ENCODE data around the gene UIMC1. TPM values are rescaled to one million over a fixed set of nuclear protein-coding genes. Genes with fewer than 3 reads are reported as not detected.
A peak's percentile ranks its signal among the peaks of the same experiment; 100 is the strongest.
"Not testable (repeated sequence)": the region's sequence is repeated elsewhere in the genome, so short reads cannot be mapped to it uniquely, and the experiment has no call there.

UIMC1 gene
- total RNA-seq, 1 experiment from 2014 or later, result 57.7 TPM

DNA sequence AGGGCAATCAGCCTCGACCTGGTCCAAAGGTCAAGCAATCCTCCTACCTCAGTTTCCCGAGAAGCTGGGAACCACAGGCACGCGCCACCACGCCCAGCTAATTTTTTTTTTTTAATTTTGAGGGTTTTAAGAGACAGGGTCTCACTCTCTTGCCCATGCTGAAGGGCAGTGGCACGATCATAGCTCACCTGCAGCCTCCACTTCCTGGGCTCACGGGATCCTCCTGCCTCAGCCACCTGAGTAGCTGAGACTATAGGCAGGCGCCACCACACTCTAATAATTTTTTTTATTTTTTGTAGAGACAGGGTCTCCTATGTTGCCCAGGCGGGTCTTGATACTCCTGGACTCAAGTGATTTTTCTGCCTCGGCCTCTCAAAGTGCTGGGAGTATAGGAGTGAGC is 1.6 kb downstream of the UIMC1 start:
- Histone ChIP-seq H3K27ac (ENCODE audit: low read length) (no peak overlapping the region), H3K9me3 (ENCODE audit: low read length) (no peaks in the 10 kb centered on the region), H4K20me1 (ENCODE audit: insufficient read depth, low read depth, low read length) (peaks cover 11% of the 10 kb centered on the region), H3K9ac (ENCODE audit: low read length) (peak overlapping the region; percentile 94), H3K4me1 (ENCODE audit: low read length) (peaks cover 25% of the 10 kb centered on the region), H2AFZ (ENCODE audit: low read length) (no peak overlapping the region), H3K36me3 (ENCODE audit: insufficient read depth, low read length) (peaks cover 18% of the 10 kb centered on the region; the same call in 1 of the 2 replicates), H3K79me2 (ENCODE audit: low read length) (peaks cover 65% of the 10 kb centered on the region), H3K4me2 (ENCODE audit: low read depth, low read length, poor library complexity, severe bottlenecking) (peak overlapping the region; percentile 97), H3K9me2 (replicated peaks; ENCODE audit: insufficient read depth, low read length) (no peaks in the 10 kb centered on the region), H3K4me3 (ENCODE audit: low read length) (peak overlapping the region; percentile 84), H3K27me3 (ENCODE audit: low read length) (no peaks in the 10 kb centered on the region)
- DNase-seq, result no peak

DNA sequence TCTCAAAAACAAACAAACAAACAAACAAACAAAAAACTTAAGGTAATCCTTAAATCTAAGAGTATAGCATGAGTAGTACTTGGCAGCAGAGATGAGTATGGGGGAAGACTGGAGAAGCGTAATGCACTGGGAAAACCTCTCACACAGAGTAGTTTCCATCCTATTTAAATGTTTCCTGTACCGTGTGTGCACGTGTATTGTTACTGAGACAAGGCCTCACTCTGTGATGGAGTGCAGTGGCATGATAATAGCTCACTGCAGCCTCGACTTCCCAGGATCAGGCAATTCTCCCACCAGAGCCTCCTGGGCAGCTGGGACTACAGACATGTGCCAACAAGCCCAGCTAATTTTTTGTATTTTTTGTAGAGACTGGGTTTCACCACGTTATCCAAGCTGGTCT is 2.9 kb downstream of the UIMC1 start:
- Histone ChIP-seq H3K9me3 (ENCODE audit: low read length) (no peaks in the 10 kb centered on the region), H3K27me3 (ENCODE audit: low read length) (no peaks in the 10 kb centered on the region), H3K4me1 (ENCODE audit: low read length) (peaks cover 25% of the 10 kb centered on the region), H3K36me3 (ENCODE audit: insufficient read depth, low read length) (peaks cover 18% of the 10 kb centered on the region; the same call in 1 of the 2 replicates), H3K79me2 (ENCODE audit: low read length) (peaks cover 78% of the 10 kb centered on the region), H3K4me2 (ENCODE audit: low read depth, low read length, poor library complexity, severe bottlenecking) (peak overlapping the region; percentile 97), H3K27ac (ENCODE audit: low read length) (no peak overlapping the region), H3K9me2 (replicated peaks; ENCODE audit: insufficient read depth, low read length) (no peaks in the 10 kb centered on the region), H4K20me1 (ENCODE audit: insufficient read depth, low read depth, low read length) (peaks cover 15% of the 10 kb centered on the region), H3K9ac (ENCODE audit: low read length) (no peak overlapping the region), H2AFZ (ENCODE audit: low read length) (no peak overlapping the region), H3K4me3 (ENCODE audit: low read length) (no peak overlapping the region)
- no peak for DNase-seq

- H3K27ac ChIP-seq (ENCODE audit: low read length); H3K9me3 ChIP-seq (ENCODE audit: low read length); H3K9me2 ChIP-seq (replicated peaks; ENCODE audit: insufficient read depth, low read length); H3K4me3 ChIP-seq (ENCODE audit: low read length); H3K27me3 ChIP-seq (ENCODE audit: low read length); H3K9ac ChIP-seq (ENCODE audit: low read length); H2AFZ ChIP-seq (ENCODE audit: low read length); H4K20me1 ChIP-seq (ENCODE audit: insufficient read depth, low read depth, low read length); DNase-seq; H3K4me2 ChIP-seq (ENCODE audit: low read depth, low read length, poor library complexity, severe bottlenecking): not testable (repeated sequence)
- Histone ChIP-seq H3K36me3 (ENCODE audit: insufficient read depth, low read length) (peaks cover 24% of the 10 kb centered on the region), H3K79me2 (ENCODE audit: low read length) (peaks cover 99% of the 10 kb centered on the region), H3K4me1 (ENCODE audit: low read length) (peaks cover 24% of the 10 kb centered on the region)
Observed at GRCh38 chr5:176999526-176999925, 7.1 kb downstream of the UIMC1 start.

GRCh38 chr5:176998828-176999227 is 7.8 kb downstream of the UIMC1 start:
- no peak overlapping the region for H2AFZ ChIP-seq (ENCODE audit: low read length)
- no peak overlapping the region for H3K27ac ChIP-seq (ENCODE audit: low read length)
- no peaks in the 10 kb centered on the region for H3K9me2 ChIP-seq (replicated peaks; ENCODE audit: insufficient read depth, low read length)
- no peak overlapping the region for H3K4me3 ChIP-seq (ENCODE audit: low read length)
- H3K4me2 ChIP-seq (ENCODE audit: low read depth, low read length, poor library complexity, severe bottlenecking), result no peak overlapping the region
- peaks cover 99% of the 10 kb centered on the region for H3K79me2 ChIP-seq (ENCODE audit: low read length)
- DNase-seq, result no peak
- H3K4me1 ChIP-seq (ENCODE audit: low read length), result peaks cover 21% of the 10 kb centered on the region
- peaks cover 3% of the 10 kb centered on the region; the same call in 1 of the 2 replicates for H3K9me3 ChIP-seq (ENCODE audit: low read length)
- H3K27me3 ChIP-seq (ENCODE audit: low read length), result no peaks in the 10 kb centered on the region
- peaks cover 19% of the 10 kb centered on the region for H3K36me3 ChIP-seq (ENCODE audit: insufficient read depth, low read length)
- H3K9ac ChIP-seq (ENCODE audit: low read length), result no peak overlapping the region
- peaks cover 8% of the 10 kb centered on the region; the same call in 1 of the 2 replicates for H4K20me1 ChIP-seq (ENCODE audit: insufficient read depth, low read depth, low read length)

DNA sequence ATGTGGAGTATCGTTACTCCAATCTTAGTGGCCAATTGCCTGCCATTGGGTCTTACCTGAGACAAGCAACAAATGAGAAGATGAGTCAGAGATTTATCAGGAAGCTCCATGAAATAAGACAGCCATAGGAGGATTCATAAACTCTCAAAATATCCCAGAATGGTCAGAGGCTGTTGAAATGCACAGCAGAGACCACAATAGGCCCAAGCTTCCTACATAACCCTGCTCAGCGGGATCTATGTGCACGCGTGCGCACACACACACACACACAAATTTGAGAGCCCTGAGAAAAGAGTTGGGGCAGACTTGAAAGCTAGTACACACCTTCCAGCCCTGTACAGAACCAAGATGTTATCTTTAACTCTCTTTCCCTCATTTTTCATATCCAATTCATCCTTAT is 9.8 kb downstream of the UIMC1 start:
- Histone ChIP-seq H3K9me3 (ENCODE audit: low read length) (peaks cover 3% of the 10 kb centered on the region; the same call in 1 of the 2 replicates), H3K27me3 (ENCODE audit: low read length) (no peaks in the 10 kb centered on the region), H2AFZ (ENCODE audit: low read length) (no peak overlapping the region), H3K9me2 (replicated peaks; ENCODE audit: insufficient read depth, low read length) (no peaks in the 10 kb centered on the region), H3K4me2 (ENCODE audit: low read depth, low read length, poor library complexity, severe bottlenecking) (no peak overlapping the region), H3K9ac (ENCODE audit: low read length) (no peak overlapping the region), H3K4me3 (ENCODE audit: low read length) (no peak overlapping the region), H3K79me2 (ENCODE audit: low read length) (peaks cover 99% of the 10 kb centered on the region), H4K20me1 (ENCODE audit: insufficient read depth, low read depth, low read length) (peaks cover 8% of the 10 kb centered on the region; the same call in 1 of the 2 replicates), H3K27ac (ENCODE audit: low read length) (no peak overlapping the region), H3K4me1 (ENCODE audit: low read length) (peaks cover 19% of the 10 kb centered on the region), H3K36me3 (ENCODE audit: insufficient read depth, low read length) (peaks cover 10% of the 10 kb centered on the region)
- no peak for DNase-seq

GRCh38 chr5:176995896-176996767 is 10.4 kb downstream of the UIMC1 start:
- Histone ChIP-seq H3K4me1 (ENCODE audit: low read length) (peaks cover 19% of the 10 kb centered on the region), H3K9me3 (ENCODE audit: low read length) (peaks cover 3% of the 10 kb centered on the region; the same call in 1 of the 2 replicates), H3K36me3 (ENCODE audit: insufficient read depth, low read length) (peaks cover 7% of the 10 kb centered on the region), H3K27ac (ENCODE audit: low read length) (peak overlapping the region; percentile 31; the same call in 1 of the 2 replicates), H3K79me2 (ENCODE audit: low read length) (peaks cover 99% of the 10 kb centered on the region), H2AFZ (ENCODE audit: low read length) (no peak overlapping the region), H3K4me3 (ENCODE audit: low read length) (no peak overlapping the region), H3K9me2 (replicated peaks; ENCODE audit: insufficient read depth, low read length) (no peaks in the 10 kb centered on the region), H3K27me3 (ENCODE audit: low read length) (no peaks in the 10 kb centered on the region), H3K9ac (ENCODE audit: low read length) (no peak overlapping the region), H4K20me1 (ENCODE audit: insufficient read depth, low read depth, low read length) (peaks cover 8% of the 10 kb centered on the region; the same call in 1 of the 2 replicates), H3K4me2 (ENCODE audit: low read depth, low read length, poor library complexity, severe bottlenecking) (no peak overlapping the region)
- no peak for DNase-seq

- no peak for DNase-seq
- peaks cover 8% of the 10 kb centered on the region; the same call in 1 of the 2 replicates for H4K20me1 ChIP-seq (ENCODE audit: insufficient read depth, low read depth, low read length)
- peaks cover 97% of the 10 kb centered on the region for H3K79me2 ChIP-seq (ENCODE audit: low read length)
- peak overlapping the region; percentile 53 for H3K27ac ChIP-seq (ENCODE audit: low read length)
- no peak overlapping the region for H2AFZ ChIP-seq (ENCODE audit: low read length)
- H3K4me3 ChIP-seq (ENCODE audit: low read length), result no peak overlapping the region
- H3K9ac ChIP-seq (ENCODE audit: low read length), result no peak overlapping the region
- H3K36me3 ChIP-seq (ENCODE audit: insufficient read depth, low read length), result peaks cover 5% of the 10 kb centered on the region; the same call in 1 of the 2 replicates
- H3K27me3 ChIP-seq (ENCODE audit: low read length), result no peaks in the 10 kb centered on the region
- no peak overlapping the region for H3K4me2 ChIP-seq (ENCODE audit: low read depth, low read length, poor library complexity, severe bottlenecking)
- no peaks in the 10 kb centered on the region for H3K9me2 ChIP-seq (replicated peaks; ENCODE audit: insufficient read depth, low read length)
- peaks cover 19% of the 10 kb centered on the region for H3K4me1 ChIP-seq (ENCODE audit: low read length)
- H3K9me3 ChIP-seq (ENCODE audit: low read length), result peaks cover 3% of the 10 kb centered on the region; the same call in 1 of the 2 replicates
Observed at GRCh38 chr5:176995122-176995490, 11.5 kb downstream of the UIMC1 start.

DNA sequence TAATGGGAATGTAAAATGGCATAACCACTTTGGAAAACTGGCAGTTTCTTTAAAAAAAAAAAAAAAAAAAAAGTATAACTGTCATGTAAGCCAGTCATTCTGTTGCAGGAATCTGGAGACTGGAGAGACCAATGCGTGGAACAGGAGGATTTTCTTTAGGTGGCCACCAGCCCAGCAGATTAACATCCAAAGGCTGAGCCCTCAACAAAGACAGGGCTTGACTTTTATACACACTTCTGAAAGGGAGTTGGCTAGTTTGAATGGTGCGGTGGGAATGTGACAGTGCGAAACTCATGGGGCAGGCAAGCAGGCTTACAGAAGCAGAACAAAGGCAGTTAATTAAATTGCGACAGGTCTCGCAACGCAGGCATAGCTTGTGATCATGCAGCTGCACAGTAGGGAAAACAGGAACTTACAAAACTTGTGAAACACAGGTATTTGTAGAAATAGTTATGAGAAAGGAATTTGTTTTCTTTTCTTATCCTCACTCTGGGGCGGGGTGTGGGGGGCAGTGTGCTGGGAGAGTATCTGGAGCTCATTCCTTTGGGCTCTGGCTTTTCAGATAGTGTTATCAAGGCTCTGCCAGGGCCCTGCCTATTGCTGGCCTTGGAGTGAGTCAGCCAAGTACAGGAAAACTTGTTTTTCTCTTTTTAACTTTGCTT is 12.0 kb downstream of the UIMC1 start:
- Histone ChIP-seq H3K9me3 (ENCODE audit: low read length) (peaks cover 3% of the 10 kb centered on the region; the same call in 1 of the 2 replicates), H3K36me3 (ENCODE audit: insufficient read depth, low read length) (peaks cover 5% of the 10 kb centered on the region; the same call in 1 of the 2 replicates), H3K4me1 (ENCODE audit: low read length) (peaks cover 19% of the 10 kb centered on the region), H3K4me2 (ENCODE audit: low read depth, low read length, poor library complexity, severe bottlenecking) (no peak overlapping the region), H3K9ac (ENCODE audit: low read length) (no peak overlapping the region), H3K9me2 (replicated peaks; ENCODE audit: insufficient read depth, low read length) (no peaks in the 10 kb centered on the region), H3K27me3 (ENCODE audit: low read length) (no peaks in the 10 kb centered on the region), H3K79me2 (ENCODE audit: low read length) (peaks cover 97% of the 10 kb centered on the region), H3K4me3 (ENCODE audit: low read length) (no peak overlapping the region), H4K20me1 (ENCODE audit: insufficient read depth, low read depth, low read length) (peaks cover 6% of the 10 kb centered on the region; the same call in 1 of the 2 replicates), H2AFZ (ENCODE audit: low read length) (no peak overlapping the region), H3K27ac (ENCODE audit: low read length) (peak overlapping the region; percentile 70)
- peak; percentile 69 for DNase-seq

All from Karpas-422 (cell line).